Measurements from ENCODE around the gene MAP3K7CL.

Gene MAP3K7CL

DNA sequence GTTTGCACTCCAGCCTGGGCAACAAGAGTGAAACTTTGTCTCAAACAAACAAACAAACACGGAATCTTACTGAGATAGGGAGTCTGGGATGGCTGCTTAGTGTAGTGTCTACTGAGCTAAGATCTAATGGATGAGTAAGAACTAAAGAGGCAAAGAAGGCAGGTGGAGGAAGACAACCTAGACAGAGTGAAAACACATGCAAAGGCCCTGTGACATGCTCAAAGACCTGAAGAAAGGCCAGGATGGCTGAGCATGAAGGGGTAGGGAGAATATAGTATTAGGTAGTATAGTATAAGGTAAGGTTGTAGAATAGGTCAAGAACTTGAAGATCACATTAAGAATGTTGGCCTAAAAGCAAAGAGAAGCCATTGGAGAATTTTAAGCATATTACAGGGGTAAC is 49.1 kb downstream of the MAP3K7CL start:
- TF ChIP-seq, protein P1, sequence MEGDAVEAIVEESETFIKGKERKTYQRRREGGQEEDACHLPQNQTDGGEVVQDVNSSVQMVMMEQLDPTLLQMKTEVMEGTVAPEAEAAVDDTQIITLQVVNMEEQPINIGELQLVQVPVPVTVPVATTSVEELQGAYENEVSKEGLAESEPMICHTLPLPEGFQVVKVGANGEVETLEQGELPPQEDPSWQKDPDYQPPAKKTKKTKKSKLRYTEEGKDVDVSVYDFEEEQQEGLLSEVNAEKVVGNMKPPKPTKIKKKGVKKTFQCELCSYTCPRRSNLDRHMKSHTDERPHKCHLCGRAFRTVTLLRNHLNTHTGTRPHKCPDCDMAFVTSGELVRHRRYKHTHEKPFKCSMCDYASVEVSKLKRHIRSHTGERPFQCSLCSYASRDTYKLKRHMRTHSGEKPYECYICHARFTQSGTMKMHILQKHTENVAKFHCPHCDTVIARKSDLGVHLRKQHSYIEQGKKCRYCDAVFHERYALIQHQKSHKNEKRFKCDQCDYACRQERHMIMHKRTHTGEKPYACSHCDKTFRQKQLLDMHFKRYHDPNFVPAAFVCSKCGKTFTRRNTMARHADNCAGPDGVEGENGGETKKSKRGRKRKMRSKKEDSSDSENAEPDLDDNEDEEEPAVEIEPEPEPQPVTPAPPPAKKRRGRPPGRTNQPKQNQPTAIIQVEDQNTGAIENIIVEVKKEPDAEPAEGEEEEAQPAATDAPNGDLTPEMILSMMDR (IDR thresholded peaks at IDR 0.05; ENCODE audit: low read depth, low read length) = no peak
- no peak for DNase-seq (ENCODE audit: low read depth, low spot score)
- H3K4me3 ChIP-seq (ENCODE audit: low read depth, low read length) = no peak overlapping the region
- in situ Hi-C loops (cut with HindIII; ENCODE audit: low sequenced_read_pairs) = no loop called here

- TF ChIP-seq, protein P1 (IDR thresholded peaks at IDR 0.05; ENCODE audit: low read depth, low read length) = no peak
- peak; percentile 93 for DNase-seq (ENCODE audit: low read depth, low spot score)
- H3K4me3 ChIP-seq (ENCODE audit: low read depth, low read length) = peak overlapping the region; percentile 39
- in situ Hi-C loops (cut with HindIII; ENCODE audit: low sequenced_read_pairs) = no loop called here
These were observed 51.5 kb downstream of the MAP3K7CL start for GRCh38 chr21:29181799-29182470.

DNA sequence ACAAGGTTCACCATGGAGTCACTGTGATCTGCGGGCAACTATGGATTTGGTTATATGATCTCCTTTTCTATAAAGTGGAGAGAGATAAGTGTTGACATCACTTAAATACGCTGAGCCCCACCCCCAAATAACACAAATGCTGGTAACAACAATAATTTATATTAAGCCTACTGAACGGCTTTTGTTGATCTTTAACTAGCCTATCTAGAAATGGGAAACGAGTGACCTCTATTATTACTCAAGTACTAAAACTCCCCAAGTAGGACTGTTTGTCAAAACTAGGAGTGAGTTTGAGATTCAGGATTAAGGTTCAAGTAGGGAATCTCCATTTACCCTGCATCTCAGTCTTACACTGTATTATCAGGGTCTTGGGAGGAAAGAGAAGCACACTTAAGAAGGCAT is 52.2 kb downstream of the MAP3K7CL start:
- TF ChIP-seq, protein P1 (IDR thresholded peaks at IDR 0.05; ENCODE audit: low read depth, low read length) = no peak
- DNase-seq (ENCODE audit: low read depth, low spot score) = no peak
- in situ Hi-C loops (cut with HindIII; ENCODE audit: low sequenced_read_pairs) = no loop called here
- no peak overlapping the region for H3K4me3 ChIP-seq (ENCODE audit: low read depth, low read length)

DNA sequence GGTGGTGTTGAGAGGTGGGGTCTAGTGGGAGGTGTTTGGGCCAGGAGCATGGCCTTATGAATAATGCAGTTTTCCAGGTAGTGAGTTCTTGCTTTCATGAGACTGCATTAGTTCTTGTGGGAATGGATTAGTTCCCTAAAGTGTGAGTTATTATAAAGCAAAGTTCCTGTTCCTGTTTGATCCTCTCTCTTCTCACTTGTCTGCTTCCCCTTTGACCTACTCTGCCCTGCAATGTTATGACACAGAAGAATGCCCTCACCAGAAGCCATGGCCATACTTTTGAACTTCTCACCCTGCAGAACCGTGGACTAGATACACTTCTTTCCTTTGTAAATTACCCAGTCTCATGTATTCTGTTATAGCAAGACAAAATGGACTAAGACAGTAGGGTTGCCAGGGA is 53.6 kb downstream of the MAP3K7CL start:
- no peak for DNase-seq (ENCODE audit: low read depth, low spot score)
- TF ChIP-seq, protein P1 (IDR thresholded peaks at IDR 0.05; ENCODE audit: low read depth, low read length) = no peak
- in situ Hi-C loops (cut with HindIII; ENCODE audit: low sequenced_read_pairs) = no loop called here
- H3K4me3 ChIP-seq (ENCODE audit: low read depth, low read length) = no peak overlapping the region

- TF ChIP-seq, protein P1 (IDR thresholded peaks at IDR 0.05; ENCODE audit: low read depth, low read length) = no peak
- in situ Hi-C loops (cut with HindIII; ENCODE audit: low sequenced_read_pairs) = no loop called here
- no peak for DNase-seq (ENCODE audit: low read depth, low spot score)
- H3K4me3 ChIP-seq (ENCODE audit: low read depth, low read length) = no peak overlapping the region
These were observed 54.7 kb downstream of the MAP3K7CL start for GRCh38 chr21:29185172-29185571.

GRCh38 chr21:29185633-29186032 is 55.2 kb downstream of the MAP3K7CL start:
- TF ChIP-seq, protein P1 (IDR thresholded peaks at IDR 0.05; ENCODE audit: low read depth, low read length) = no peak
- H3K4me3 ChIP-seq (ENCODE audit: low read depth, low read length) = no peak overlapping the region
- in situ Hi-C loops (cut with HindIII; ENCODE audit: low sequenced_read_pairs) = no loop called here
- no peak for DNase-seq (ENCODE audit: low read depth, low spot score)
